ENCODE data around the gene PLCZ1. TPM values are rescaled to one million over a fixed set of nuclear protein-coding genes. Genes with fewer than 3 reads are reported as not detected.

The PLCZ1 gene
- total RNA-seq, 1 donor from 2014 or later, result not detected

DNA sequence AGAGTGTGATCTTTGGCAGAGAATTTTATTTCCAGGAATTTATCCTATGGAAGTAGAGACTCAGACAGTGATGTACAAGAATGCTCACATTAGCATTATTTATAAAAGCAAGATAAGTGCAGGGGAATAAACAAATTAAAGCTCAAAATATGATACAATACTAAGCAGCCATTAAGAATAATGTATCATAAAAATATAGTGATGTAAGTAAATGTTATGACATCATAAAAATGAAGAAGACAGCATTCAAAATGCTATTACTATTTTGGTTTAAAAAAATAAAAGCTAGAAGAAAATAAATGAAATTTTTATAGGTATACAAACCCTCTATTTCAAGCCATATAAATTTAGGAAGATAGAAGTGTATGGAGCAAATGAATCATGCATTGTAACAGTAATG is 17.1 kb downstream of the PLCZ1 start:
- intact Hi-C loops (cut with DNase I), result no loop called here
- TF ChIP-seq, protein P1, sequence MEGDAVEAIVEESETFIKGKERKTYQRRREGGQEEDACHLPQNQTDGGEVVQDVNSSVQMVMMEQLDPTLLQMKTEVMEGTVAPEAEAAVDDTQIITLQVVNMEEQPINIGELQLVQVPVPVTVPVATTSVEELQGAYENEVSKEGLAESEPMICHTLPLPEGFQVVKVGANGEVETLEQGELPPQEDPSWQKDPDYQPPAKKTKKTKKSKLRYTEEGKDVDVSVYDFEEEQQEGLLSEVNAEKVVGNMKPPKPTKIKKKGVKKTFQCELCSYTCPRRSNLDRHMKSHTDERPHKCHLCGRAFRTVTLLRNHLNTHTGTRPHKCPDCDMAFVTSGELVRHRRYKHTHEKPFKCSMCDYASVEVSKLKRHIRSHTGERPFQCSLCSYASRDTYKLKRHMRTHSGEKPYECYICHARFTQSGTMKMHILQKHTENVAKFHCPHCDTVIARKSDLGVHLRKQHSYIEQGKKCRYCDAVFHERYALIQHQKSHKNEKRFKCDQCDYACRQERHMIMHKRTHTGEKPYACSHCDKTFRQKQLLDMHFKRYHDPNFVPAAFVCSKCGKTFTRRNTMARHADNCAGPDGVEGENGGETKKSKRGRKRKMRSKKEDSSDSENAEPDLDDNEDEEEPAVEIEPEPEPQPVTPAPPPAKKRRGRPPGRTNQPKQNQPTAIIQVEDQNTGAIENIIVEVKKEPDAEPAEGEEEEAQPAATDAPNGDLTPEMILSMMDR (IDR thresholded peaks at IDR 0.05), result no peak
- no peak overlapping the region for H3K27ac ChIP-seq
- H3K36me3 ChIP-seq, result no peaks in the 10 kb centered on the region
- no peak for DNase-seq
- ATAC-seq, result no peak
- no peak overlapping the region for H3K4me3 ChIP-seq
- H3K27me3 ChIP-seq (ENCODE audit: low read depth), result no peaks in the 10 kb centered on the region
- H3K9me3 ChIP-seq, result no peaks in the 10 kb centered on the region
- no peaks in the 10 kb centered on the region for H3K4me1 ChIP-seq

DNA sequence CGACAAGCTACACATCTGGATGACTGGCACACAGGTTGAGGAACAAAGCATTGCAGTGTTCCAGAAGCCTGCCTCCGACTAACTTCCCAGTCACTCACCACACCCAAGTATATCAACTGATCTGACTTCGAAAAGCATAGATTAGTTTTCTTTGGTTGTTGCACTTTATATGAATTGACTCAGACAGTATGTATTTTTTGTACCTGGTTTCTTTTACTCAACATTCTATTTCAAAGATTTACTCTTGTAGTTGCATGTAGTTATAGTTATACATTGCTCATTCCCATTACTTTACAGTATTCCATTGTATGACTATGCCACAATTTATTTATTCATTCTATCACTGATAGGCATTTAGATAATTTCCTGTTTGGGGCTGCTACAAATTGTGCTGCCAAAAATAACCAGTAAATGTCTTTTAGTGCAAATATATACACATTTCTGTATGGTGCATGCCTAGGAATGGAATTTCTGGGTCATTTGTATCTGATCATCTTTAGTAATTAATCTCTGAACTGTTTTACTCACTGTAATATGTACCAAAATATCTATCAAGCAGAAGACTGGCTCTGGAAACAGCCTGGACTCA is 17.8 kb downstream of the PLCZ1 start:
- DNase-seq, result no peak
- intact Hi-C loops (cut with DNase I), result no loop called here
- H3K4me3 ChIP-seq, result no peak overlapping the region
- ATAC-seq, result no peak
- no peaks in the 10 kb centered on the region for H3K9me3 ChIP-seq
- H3K27ac ChIP-seq, result no peak overlapping the region
- no peaks in the 10 kb centered on the region for H3K27me3 ChIP-seq (ENCODE audit: low read depth)
- H3K36me3 ChIP-seq, result no peaks in the 10 kb centered on the region
- TF ChIP-seq, protein P1 (IDR thresholded peaks at IDR 0.05), result no peak
- H3K4me1 ChIP-seq, result no peaks in the 10 kb centered on the region

DNA sequence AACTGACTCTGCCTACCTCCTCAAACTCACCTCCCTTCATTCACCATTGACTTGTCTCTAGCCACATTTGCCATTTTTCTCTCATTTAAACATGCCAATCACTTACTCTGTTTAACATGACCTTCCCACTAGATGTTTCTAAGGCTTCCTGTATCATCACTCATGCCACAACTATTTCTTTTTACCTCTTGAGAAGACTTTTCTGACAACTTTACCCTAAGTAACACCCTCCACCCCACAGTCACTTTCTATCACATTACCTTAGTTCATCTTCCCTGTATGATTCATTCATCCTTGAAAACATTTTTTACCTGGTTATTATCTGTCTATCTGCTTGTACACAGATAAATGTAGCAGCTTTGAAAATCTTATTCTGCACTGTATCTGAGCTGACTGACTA is 19.4 kb downstream of the PLCZ1 start:
- TF ChIP-seq, protein P1 (IDR thresholded peaks at IDR 0.05), result no peak
- no peak for DNase-seq
- Histone ChIP-seq H3K27me3 (ENCODE audit: low read depth) (no peaks in the 10 kb centered on the region), H3K9me3 (no peaks in the 10 kb centered on the region), H3K27ac (no peak overlapping the region), H3K36me3 (no peaks in the 10 kb centered on the region), H3K4me3 (no peak overlapping the region), H3K4me1 (no peaks in the 10 kb centered on the region)
- intact Hi-C loops (cut with DNase I), result no loop called here
- no peak for ATAC-seq

DNA sequence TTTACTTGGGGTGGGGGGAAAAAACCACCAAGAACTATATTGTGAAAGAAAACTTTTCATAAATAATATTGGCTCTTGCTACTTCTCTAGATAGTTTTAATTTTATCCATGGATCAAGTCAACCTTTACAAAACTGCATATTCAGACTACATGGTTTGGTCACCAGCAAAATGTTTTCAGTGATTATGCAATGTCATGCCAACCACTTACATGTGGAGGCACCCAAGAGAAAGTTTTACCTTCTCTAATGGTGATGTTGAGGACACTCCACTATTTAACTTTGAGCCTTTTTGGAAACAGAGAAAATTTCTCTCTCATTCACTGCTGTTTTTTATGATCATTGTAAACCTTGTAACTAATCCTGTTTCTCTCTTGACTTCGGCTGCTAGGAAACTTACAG is 21.6 kb downstream of the PLCZ1 start:
- intact Hi-C loops (cut with DNase I), result no loop called here
- no peaks in the 10 kb centered on the region for H3K36me3 ChIP-seq
- H3K4me1 ChIP-seq, result no peaks in the 10 kb centered on the region

DNA sequence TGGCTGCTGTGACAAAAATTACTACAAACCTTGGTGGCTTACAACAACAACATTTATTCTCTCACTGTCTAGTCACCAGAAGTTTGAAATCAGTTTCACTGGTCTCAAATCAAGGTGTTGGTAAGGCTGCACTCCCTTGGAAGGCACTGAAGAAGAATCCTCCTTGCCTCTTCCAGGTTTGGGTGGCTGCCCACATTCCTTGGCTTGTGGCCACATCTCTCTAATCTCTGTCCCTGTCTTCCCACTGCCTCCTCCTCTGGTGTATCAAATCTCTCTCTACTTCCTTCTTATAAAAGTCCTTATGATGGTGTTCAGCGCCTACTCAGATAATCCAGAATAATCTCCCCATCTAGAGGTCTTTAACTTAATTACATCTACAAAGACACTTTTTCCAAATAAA is 31.0 kb downstream of the PLCZ1 start:
- H3K27me3 ChIP-seq (ENCODE audit: low read depth), result no peaks in the 10 kb centered on the region
- TF ChIP-seq, protein P1 (IDR thresholded peaks at IDR 0.05), result no peak
- ATAC-seq, result no peak

More for the DNA sequence above, 21.6 kb downstream of the PLCZ1 start:
- no peaks in the 10 kb centered on the region for H3K9me3 ChIP-seq
- ATAC-seq (no peak), DNase-seq (no peak)
- H3K27ac ChIP-seq, result no peak overlapping the region
- no peak overlapping the region for H3K4me3 ChIP-seq
- TF ChIP-seq, protein P1 (IDR thresholded peaks at IDR 0.05), result no peak
- H3K27me3 ChIP-seq (ENCODE audit: low read depth), result no peaks in the 10 kb centered on the region

More for the DNA sequence above, 31.0 kb downstream of the PLCZ1 start:
- Histone ChIP-seq H3K4me1 (no peaks in the 10 kb centered on the region), H3K4me3 (no peak overlapping the region), H3K36me3 (no peaks in the 10 kb centered on the region), H3K27ac (no peak overlapping the region), H3K9me3 (no peaks in the 10 kb centered on the region)
- no peak for DNase-seq
- intact Hi-C loops (cut with DNase I), result no loop called here
